H1 (cell line): Measurements from ENCODE around the gene GMEB1. TPM values are rescaled to one million over a fixed set of nuclear protein-coding genes. Genes with fewer than 3 reads are reported as not detected.

Source experiments
- ASH2L ChIP-seq: fragments of 200-600, 300-600 bp; sonication (generic); IDR thresholded peaks from one replicate; pipeline ENCODE4 v1.7.1; 2017; ENCODE audit warnings: low read length
- EZH2 ChIP-seq: fragments of 200-600 bp; sonication (generic); IDR thresholded peaks from 2 replicates; pipeline ENCODE4 v1.7.1; 2012; ENCODE audit warnings: low read depth, mild to moderate bottlenecking, moderate library complexity, low read length, inconsistent platforms; ENCODE audit not compliant: severe bottlenecking
- HDAC2 ChIP-seq, 2 experiments: fragments of 300-600 bp in 1 of 2; sonication (generic) in 1 of 2; IDR thresholded peaks; 2 replicates each; pipeline ENCODE4 v1.6.1; 2011 to 2012; ENCODE audit warnings: low read depth in 2 of 2, low read length in 2 of 2, mild to moderate bottlenecking in 2 of 2, moderate library complexity in 2 of 2, borderline replicate concordance in 1 of 2, inconsistent platforms in 1 of 2
- POU5F1 ChIP-seq: IDR thresholded peaks from 2 replicates; pipeline ENCODE4 v1.6.1; 2011; ENCODE audit warnings: low read depth, mild to moderate bottlenecking, low read length, moderate library complexity
- SAP30 ChIP-seq: fragments of 300-600 bp; sonication (generic); IDR thresholded peaks from 2 replicates; pipeline ENCODE4 v1.7.1; 2012; ENCODE audit warnings: low read length, moderate library complexity, mild to moderate bottlenecking, inconsistent platforms; ENCODE audit not compliant: insufficient read depth, insufficient replicate concordance
- polyA plus RNA-seq, 7 experiments: library from polyadenylated mRNA; depleted of rRNA in 3 of 7; stranded (reverse) in 5 of 7; unstranded in 2 of 7; fragments of >200 nt in 5 of 7; fragments of 200-250 nt in 2 of 7; gene quantifications; 1 replicate in 5 of 7; 2 replicates in 1 of 7; 4 replicates in 1 of 7; pipeline versions ENCODE4 v1.2.1 to v1.2.3, GENCODE V29; 2011 to 2013; ENCODE audit warnings: missing spikeins in 2 of 7, mixed read lengths in 2 of 7
- total RNA-seq: library from RNA; stranded (reverse); fragmentation: NEBNext Ultra II Directional; extraction: Animal tissue kit (Norgen Biotek cat#: 25700); gene quantifications from 2 replicates; pipeline ENCODE4 v1.2.1, GENCODE V29; 2021

Gene GMEB1
- total and polyA plus RNA-seq, 2 of the 8 experiments (the other 6 are each of a cell fraction or from before 2014, with no cell fraction given) = 13.3 to 26.2 TPM

- TF ChIP-seq EZH2 (no peak), HDAC2 (IDR thresholded peaks at IDR 0.05; ENCODE audit: borderline replicate concordance in 1 of 2, low read depth in 2 of 2, low read length in 2 of 2) (no peak), SAP30 (no peak), POU5F1 (no peak), ASH2L (no peak)
These were observed 90.7 kb downstream of the GMEB1 start (continued) for GRCh38 chr1:28759257-28759656.
